ENCODE data around the gene CD93. TPM values are rescaled to one million over a fixed set of nuclear protein-coding genes. Genes with fewer than 3 reads are reported as not detected.

CD93 gene
- total and polyA plus RNA-seq, 2 donors (not counting 1 experiment from before 2014, with no cell fraction given) = 0.01 TPM; not detected in 1

DNA sequence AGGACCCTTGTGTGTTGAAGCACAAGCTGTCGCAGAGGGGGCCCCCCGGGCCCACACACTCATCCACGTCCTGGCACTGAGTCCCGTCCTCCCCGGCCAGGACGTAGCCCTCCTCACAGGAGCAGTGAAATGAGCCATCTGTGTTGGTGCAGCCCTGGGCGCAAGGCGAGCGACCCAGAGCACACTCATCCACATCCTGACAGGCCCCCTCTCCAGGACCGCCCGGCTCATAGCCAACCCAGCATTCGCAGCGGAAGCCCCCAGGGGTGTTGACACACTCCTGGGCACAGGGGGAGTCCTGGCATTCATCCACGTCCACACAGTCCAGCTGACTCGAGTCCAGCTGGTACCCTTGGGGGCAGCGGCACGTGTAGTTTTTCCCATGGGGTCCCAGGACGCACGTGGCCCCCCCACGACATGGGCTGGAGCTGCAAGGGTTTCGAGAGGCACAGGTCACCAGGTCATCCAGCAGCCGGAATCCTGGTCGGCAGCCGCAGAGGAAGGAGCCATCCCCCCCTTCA is 1.2 kb downstream of the CD93 start:
- no peak overlapping the region for H3K4me3 ChIP-seq (replicated peaks in 1 of 4; ENCODE audit: control extremely low read depth in 1 of 4, insufficient read depth in 1 of 4, low read depth in 3 of 4, low read length in 4 of 4)
- no peaks in the 10 kb centered on the region for H3K79me2 ChIP-seq (ENCODE audit: control insufficient read depth, insufficient read depth, low read length)
- no peak for DNase-seq (ENCODE audit: low read depth in 2 of 2)
- TF ChIP-seq, protein P1, sequence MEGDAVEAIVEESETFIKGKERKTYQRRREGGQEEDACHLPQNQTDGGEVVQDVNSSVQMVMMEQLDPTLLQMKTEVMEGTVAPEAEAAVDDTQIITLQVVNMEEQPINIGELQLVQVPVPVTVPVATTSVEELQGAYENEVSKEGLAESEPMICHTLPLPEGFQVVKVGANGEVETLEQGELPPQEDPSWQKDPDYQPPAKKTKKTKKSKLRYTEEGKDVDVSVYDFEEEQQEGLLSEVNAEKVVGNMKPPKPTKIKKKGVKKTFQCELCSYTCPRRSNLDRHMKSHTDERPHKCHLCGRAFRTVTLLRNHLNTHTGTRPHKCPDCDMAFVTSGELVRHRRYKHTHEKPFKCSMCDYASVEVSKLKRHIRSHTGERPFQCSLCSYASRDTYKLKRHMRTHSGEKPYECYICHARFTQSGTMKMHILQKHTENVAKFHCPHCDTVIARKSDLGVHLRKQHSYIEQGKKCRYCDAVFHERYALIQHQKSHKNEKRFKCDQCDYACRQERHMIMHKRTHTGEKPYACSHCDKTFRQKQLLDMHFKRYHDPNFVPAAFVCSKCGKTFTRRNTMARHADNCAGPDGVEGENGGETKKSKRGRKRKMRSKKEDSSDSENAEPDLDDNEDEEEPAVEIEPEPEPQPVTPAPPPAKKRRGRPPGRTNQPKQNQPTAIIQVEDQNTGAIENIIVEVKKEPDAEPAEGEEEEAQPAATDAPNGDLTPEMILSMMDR (conservative IDR thresholded peaks at IDR 0.05 in 1 of 2, IDR thresholded peaks at IDR 0.05 in 1 of 2; ENCODE audit: low read depth in 1 of 2, low read length in 2 of 2) = no peak
- no peak for TF ChIP-seq EZH2 (IDR thresholded peaks at IDR 0.05; ENCODE audit: low read length, missing control alignments)
- H4K20me1 ChIP-seq (ENCODE audit: control insufficient read depth, extremely low read depth, insufficient read depth, low read length) = no peaks in the 10 kb centered on the region
- no peaks in the 10 kb centered on the region for H3K9me3 ChIP-seq (ENCODE audit: control insufficient read depth, insufficient read depth, low read depth, low read length)
- H3K9ac ChIP-seq (ENCODE audit: insufficient read depth, low read length) = no peak overlapping the region
- H3K4me2 ChIP-seq (ENCODE audit: extremely low read depth, insufficient read depth, low read length) = no peak overlapping the region
- H2AFZ ChIP-seq (ENCODE audit: low read length) = no peak overlapping the region
- no peaks in the 10 kb centered on the region for H3K4me1 ChIP-seq (ENCODE audit: control insufficient read depth, extremely low read depth, insufficient read depth, low read length)
- H3K36me3 ChIP-seq (ENCODE audit: control insufficient read depth, insufficient read depth, low read length) = no peaks in the 10 kb centered on the region
- H3K27me3 ChIP-seq (ENCODE audit: control insufficient read depth, insufficient read depth, low read length) = no peaks in the 10 kb centered on the region
- no peak overlapping the region for H3K27ac ChIP-seq (ENCODE audit: insufficient read depth, low read length)

DNA sequence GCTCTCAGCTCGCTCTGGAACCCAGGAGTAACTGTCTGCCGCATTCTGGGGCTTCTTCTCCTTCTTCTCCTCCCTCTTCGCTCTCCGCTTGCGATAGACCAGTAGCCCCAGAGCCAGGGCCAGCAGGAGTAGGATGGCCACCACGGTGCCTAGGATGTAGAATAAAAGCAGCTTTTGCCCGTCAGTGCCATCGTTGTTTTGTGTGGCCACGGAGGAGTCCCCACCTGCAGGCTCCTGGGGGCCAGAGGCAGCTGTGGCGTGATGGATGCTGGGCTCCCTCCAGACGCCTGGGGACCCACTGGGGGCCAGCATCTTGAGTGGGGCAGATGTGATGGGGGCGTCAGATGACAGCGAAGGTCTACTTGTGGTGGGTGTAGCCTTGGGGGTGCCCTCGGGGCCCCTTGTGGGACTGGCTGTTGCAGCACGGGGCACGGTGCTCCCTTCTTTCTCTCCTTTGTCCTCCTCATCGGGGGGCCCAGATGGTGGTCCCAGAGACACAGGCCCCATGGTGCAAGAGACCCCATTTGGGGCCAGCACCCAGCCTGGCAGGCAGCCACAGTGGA is 1.8 kb downstream of the CD93 start:
- no peak overlapping the region for H3K4me3 ChIP-seq (replicated peaks in 1 of 4; ENCODE audit: control extremely low read depth in 1 of 4, insufficient read depth in 1 of 4, low read depth in 3 of 4, low read length in 4 of 4)
- H3K27me3 ChIP-seq (ENCODE audit: control insufficient read depth, insufficient read depth, low read length) = no peaks in the 10 kb centered on the region
- no peak overlapping the region for H3K27ac ChIP-seq (ENCODE audit: insufficient read depth, low read length)
- H3K79me2 ChIP-seq (ENCODE audit: control insufficient read depth, insufficient read depth, low read length) = no peaks in the 10 kb centered on the region
- no peak for DNase-seq (ENCODE audit: low read depth in 2 of 2)
- no peak overlapping the region for H3K4me2 ChIP-seq (ENCODE audit: extremely low read depth, insufficient read depth, low read length)
- H2AFZ ChIP-seq (ENCODE audit: low read length) = no peak overlapping the region
- no peaks in the 10 kb centered on the region for H3K9me3 ChIP-seq (ENCODE audit: control insufficient read depth, insufficient read depth, low read depth, low read length)
- H3K9ac ChIP-seq (ENCODE audit: insufficient read depth, low read length) = no peak overlapping the region
- no peak for TF ChIP-seq EZH2 (IDR thresholded peaks at IDR 0.05; ENCODE audit: low read length, missing control alignments)
- TF ChIP-seq, protein P1 (conservative IDR thresholded peaks at IDR 0.05 in 1 of 2, IDR thresholded peaks at IDR 0.05 in 1 of 2; ENCODE audit: low read depth in 1 of 2, low read length in 2 of 2) = no peak
- no peaks in the 10 kb centered on the region for H4K20me1 ChIP-seq (ENCODE audit: control insufficient read depth, extremely low read depth, insufficient read depth, low read length)
- H3K4me1 ChIP-seq (ENCODE audit: control insufficient read depth, extremely low read depth, insufficient read depth, low read length) = no peaks in the 10 kb centered on the region
- no peaks in the 10 kb centered on the region for H3K36me3 ChIP-seq (ENCODE audit: control insufficient read depth, insufficient read depth, low read length)

DNA sequence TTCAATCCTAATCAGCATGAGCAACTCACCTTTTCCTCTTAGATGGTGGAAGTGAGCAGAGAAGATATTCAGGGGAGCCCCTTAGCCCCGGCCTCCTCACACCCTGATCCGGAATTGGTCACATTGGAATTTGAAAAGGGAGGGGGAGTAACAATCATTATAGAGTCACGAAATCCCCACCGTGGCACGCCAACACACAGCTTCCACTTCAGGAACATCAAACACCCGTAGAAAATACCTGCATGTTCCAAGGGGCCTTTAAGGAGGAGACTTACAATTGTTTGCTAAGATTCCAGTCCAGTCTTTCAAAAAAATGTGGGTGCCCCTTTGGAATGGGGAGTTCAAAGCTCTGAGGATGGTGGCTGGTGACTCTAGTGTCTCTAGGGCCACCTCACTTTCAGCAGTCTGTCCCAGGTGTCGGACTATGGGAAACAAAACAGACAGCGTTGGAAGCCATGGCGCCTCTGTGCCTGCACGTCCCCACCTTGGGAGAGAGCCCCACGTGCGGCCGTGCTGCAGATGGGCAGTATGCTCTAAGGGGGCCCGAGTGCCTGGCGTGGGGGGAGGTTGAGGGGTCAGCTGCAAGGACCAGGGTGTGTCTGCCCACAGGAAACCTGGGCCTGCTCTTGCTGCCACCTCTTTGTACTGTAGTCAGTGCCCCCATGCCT is 2.4 kb downstream of the CD93 start:
- no peaks in the 10 kb centered on the region for H3K9me3 ChIP-seq (ENCODE audit: control insufficient read depth, insufficient read depth, low read depth, low read length)
- H3K4me1 ChIP-seq (ENCODE audit: control insufficient read depth, extremely low read depth, insufficient read depth, low read length) = no peaks in the 10 kb centered on the region
- no peaks in the 10 kb centered on the region for H4K20me1 ChIP-seq (ENCODE audit: control insufficient read depth, extremely low read depth, insufficient read depth, low read length)
- no peak overlapping the region for H3K27ac ChIP-seq (ENCODE audit: insufficient read depth, low read length)
- H3K27me3 ChIP-seq (ENCODE audit: control insufficient read depth, insufficient read depth, low read length) = no peaks in the 10 kb centered on the region
- no peaks in the 10 kb centered on the region for H3K79me2 ChIP-seq (ENCODE audit: control insufficient read depth, insufficient read depth, low read length)
- no peak overlapping the region for H3K4me2 ChIP-seq (ENCODE audit: extremely low read depth, insufficient read depth, low read length)
- H3K4me3 ChIP-seq (replicated peaks in 1 of 4; ENCODE audit: control extremely low read depth in 1 of 4, insufficient read depth in 1 of 4, low read depth in 3 of 4, low read length in 4 of 4) = no peak overlapping the region
- no peak overlapping the region for H3K9ac ChIP-seq (ENCODE audit: insufficient read depth, low read length)
- no peak overlapping the region for H2AFZ ChIP-seq (ENCODE audit: low read length)
- DNase-seq (ENCODE audit: low read depth in 2 of 2) = no peak
- no peaks in the 10 kb centered on the region for H3K36me3 ChIP-seq (ENCODE audit: control insufficient read depth, insufficient read depth, low read length)
- TF ChIP-seq, protein P1 (conservative IDR thresholded peaks at IDR 0.05 in 1 of 2, IDR thresholded peaks at IDR 0.05 in 1 of 2; ENCODE audit: low read depth in 1 of 2, low read length in 2 of 2) = no peak
- no peak for TF ChIP-seq EZH2 (IDR thresholded peaks at IDR 0.05; ENCODE audit: low read length, missing control alignments)
